ENCODE results near the gene LRRTM4.

LRRTM4 gene

GRCh38 chr2:77443076-77443475, 79.1 kb downstream of the LRRTM4 start:
- Mint-ChIP-seq H3K9me3 (peaks cover 8 to 17% of the 10 kb centered on the region in 2 donors), H3K36me3 (ENCODE audit: insufficient read depth) (no peaks in the 10 kb centered on the region), H3K4me1 (ENCODE audit: low read depth in 2 of 2) (no peaks in the 10 kb centered on the region), H3K27ac (no peak overlapping the region), H3K27me3 (no peaks in the 10 kb centered on the region), H3K4me3 (no peak overlapping the region)
- ATAC-seq (replicated peaks) (no peak), DNase-seq (no peak)

GRCh38 chr2:77434880-77435279, 87.3 kb downstream of the LRRTM4 start:
- Mint-ChIP-seq H3K9me3 (peaks cover 0 to 1% of the 10 kb centered on the region in 2 donors), H3K27me3 (no peaks in the 10 kb centered on the region), H3K27ac (no peak overlapping the region), H3K4me1 (ENCODE audit: low read depth in 2 of 2) (no peaks in the 10 kb centered on the region), H3K36me3 (ENCODE audit: insufficient read depth) (no peaks in the 10 kb centered on the region), H3K4me3 (no peak overlapping the region)
- no peak for DNase-seq
- ATAC-seq (replicated peaks) = no peak

- no peaks in the 10 kb centered on the region for H3K27me3 Mint-ChIP-seq
- no peak for DNase-seq
- no peak for ATAC-seq (replicated peaks)
- no peak overlapping the region for H3K4me3 Mint-ChIP-seq
- H3K4me1 Mint-ChIP-seq (ENCODE audit: low read depth in 2 of 2) = no peaks in the 10 kb centered on the region
- peaks cover 7 to 17% of the 10 kb centered on the region in 2 donors for H3K9me3 Mint-ChIP-seq
- H3K27ac Mint-ChIP-seq = no peak overlapping the region
- H3K36me3 Mint-ChIP-seq (ENCODE audit: insufficient read depth) = no peaks in the 10 kb centered on the region
These were observed 93.2 kb downstream of the LRRTM4 start for GRCh38 chr2:77428946-77429345.

GRCh38 chr2:77421971-77422370, 100.2 kb downstream of the LRRTM4 start:
- no peak for ATAC-seq (replicated peaks)
- H3K36me3 Mint-ChIP-seq (ENCODE audit: insufficient read depth) = no peaks in the 10 kb centered on the region
- H3K4me1 Mint-ChIP-seq (ENCODE audit: low read depth in 2 of 2) = no peaks in the 10 kb centered on the region
- H3K4me3 Mint-ChIP-seq = no peak overlapping the region
- H3K9me3 Mint-ChIP-seq = peaks cover 14 to 16% of the 10 kb centered on the region in 2 donors
- no peak overlapping the region for H3K27ac Mint-ChIP-seq
- H3K27me3 Mint-ChIP-seq = no peaks in the 10 kb centered on the region
- DNase-seq = no peak

GRCh38 chr2:77418537-77418936, 103.6 kb downstream of the LRRTM4 start:
- DNase-seq (no peak), ATAC-seq (replicated peaks) (no peak)
- Mint-ChIP-seq H3K4me3 (no peak overlapping the region), H3K27ac (no peak overlapping the region), H3K9me3 (peaks cover 6 to 7% of the 10 kb centered on the region in 2 donors), H3K4me1 (ENCODE audit: low read depth in 2 of 2) (no peaks in the 10 kb centered on the region), H3K27me3 (no peaks in the 10 kb centered on the region), H3K36me3 (ENCODE audit: insufficient read depth) (no peaks in the 10 kb centered on the region)

GRCh38 chr2:77404189-77404588, 118.0 kb downstream of the LRRTM4 start:
- Mint-ChIP-seq H3K4me3 (no peak overlapping the region), H3K36me3 (ENCODE audit: insufficient read depth) (no peaks in the 10 kb centered on the region), H3K9me3 (peaks cover 13 to 33% of the 10 kb centered on the region in 2 donors), H3K27ac (no peak overlapping the region), H3K27me3 (no peaks in the 10 kb centered on the region), H3K4me1 (ENCODE audit: low read depth in 2 of 2) (no peaks in the 10 kb centered on the region)
- DNase-seq = no peak
- no peak for ATAC-seq (replicated peaks)

- DNase-seq (no peak), ATAC-seq (replicated peaks) (no peak)
- Mint-ChIP-seq H3K27me3 (no peaks in the 10 kb centered on the region), H3K4me3 (no peak overlapping the region), H3K9me3 (peaks cover 11 to 21% of the 10 kb centered on the region in 2 donors), H3K36me3 (ENCODE audit: insufficient read depth) (no peaks in the 10 kb centered on the region), H3K27ac (no peak overlapping the region), H3K4me1 (ENCODE audit: low read depth in 2 of 2) (no peaks in the 10 kb centered on the region)
These were observed 123.1 kb downstream of the LRRTM4 start for GRCh38 chr2:77398970-77399600.

GRCh38 chr2:77397763-77398162, 124.4 kb downstream of the LRRTM4 start:
- DNase-seq = no peak
- H3K36me3 Mint-ChIP-seq (ENCODE audit: insufficient read depth) = no peaks in the 10 kb centered on the region
- ATAC-seq (replicated peaks) = no peak
- no peak overlapping the region for H3K27ac Mint-ChIP-seq
- H3K27me3 Mint-ChIP-seq = no peaks in the 10 kb centered on the region
- no peaks in the 10 kb centered on the region for H3K4me1 Mint-ChIP-seq (ENCODE audit: low read depth in 2 of 2)
- peaks cover 12 to 17% of the 10 kb centered on the region in 2 donors for H3K9me3 Mint-ChIP-seq
- H3K4me3 Mint-ChIP-seq = no peak overlapping the region

GRCh38 chr2:77395011-77395410, 127.2 kb downstream of the LRRTM4 start:
- no peaks in the 10 kb centered on the region for H3K4me1 Mint-ChIP-seq (ENCODE audit: low read depth in 2 of 2)
- H3K27me3 Mint-ChIP-seq = no peaks in the 10 kb centered on the region
- H3K9me3 Mint-ChIP-seq = peaks cover 3 to 7% of the 10 kb centered on the region in 2 donors
- no peak overlapping the region for H3K4me3 Mint-ChIP-seq
- H3K36me3 Mint-ChIP-seq (ENCODE audit: insufficient read depth) = no peaks in the 10 kb centered on the region
- no peak for DNase-seq
- H3K27ac Mint-ChIP-seq = no peak overlapping the region
- ATAC-seq (replicated peaks) = no peak

- Mint-ChIP-seq H3K36me3 (ENCODE audit: insufficient read depth) (no peaks in the 10 kb centered on the region), H3K4me3 (no peak overlapping the region), H3K27ac (no peak overlapping the region), H3K4me1 (ENCODE audit: low read depth in 2 of 2) (no peaks in the 10 kb centered on the region), H3K9me3 (peaks cover 6 to 11% of the 10 kb centered on the region in 2 donors), H3K27me3 (no peaks in the 10 kb centered on the region)
- ATAC-seq (replicated peaks) (no peak), DNase-seq (no peak)
These were observed 131.1 kb downstream of the LRRTM4 start for GRCh38 chr2:77391119-77391518.

GRCh38 chr2:77387324-77387723, 134.9 kb downstream of the LRRTM4 start:
- Mint-ChIP-seq H3K36me3 (ENCODE audit: insufficient read depth) (no peaks in the 10 kb centered on the region), H3K4me3 (no peak overlapping the region), H3K9me3 (peaks cover 6 to 9% of the 10 kb centered on the region in 2 donors), H3K27me3 (no peaks in the 10 kb centered on the region), H3K27ac (no peak overlapping the region), H3K4me1 (ENCODE audit: low read depth in 2 of 2) (no peaks in the 10 kb centered on the region)
- DNase-seq (no peak), ATAC-seq (replicated peaks) (no peak)

- Mint-ChIP-seq H3K27ac (no peak overlapping the region), H3K4me3 (no peak overlapping the region), H3K4me1 (ENCODE audit: low read depth in 2 of 2) (no peaks in the 10 kb centered on the region), H3K9me3 (peaks cover 5 to 35% of the 10 kb centered on the region in 2 donors), H3K27me3 (no peaks in the 10 kb centered on the region), H3K36me3 (ENCODE audit: insufficient read depth) (no peaks in the 10 kb centered on the region)
- no peak for ATAC-seq (replicated peaks)
- DNase-seq = no peak
These were observed 149.5 kb downstream of the LRRTM4 start for GRCh38 chr2:77372636-77373035.

- ATAC-seq (replicated peaks) = no peak
- H3K9me3 Mint-ChIP-seq = peaks cover 5 to 41% of the 10 kb centered on the region in 2 donors
- no peak overlapping the region for H3K4me3 Mint-ChIP-seq
- no peaks in the 10 kb centered on the region for H3K27me3 Mint-ChIP-seq
- no peaks in the 10 kb centered on the region for H3K4me1 Mint-ChIP-seq (ENCODE audit: low read depth in 2 of 2)
- no peaks in the 10 kb centered on the region for H3K36me3 Mint-ChIP-seq (ENCODE audit: insufficient read depth)
- no peak overlapping the region for H3K27ac Mint-ChIP-seq
- DNase-seq = no peak
These were observed 151.7 kb downstream of the LRRTM4 start for GRCh38 chr2:77370511-77370910.

GRCh38 chr2:77363277-77363676, 158.9 kb downstream of the LRRTM4 start:
- peaks cover 8 to 24% of the 10 kb centered on the region in 2 donors for H3K9me3 Mint-ChIP-seq
- no peak overlapping the region for H3K4me3 Mint-ChIP-seq
- H3K36me3 Mint-ChIP-seq (ENCODE audit: insufficient read depth) = no peaks in the 10 kb centered on the region
- H3K27ac Mint-ChIP-seq = no peak overlapping the region
- no peaks in the 10 kb centered on the region for H3K27me3 Mint-ChIP-seq
- H3K4me1 Mint-ChIP-seq (ENCODE audit: low read depth in 2 of 2) = no peaks in the 10 kb centered on the region
- no peak for ATAC-seq (replicated peaks)
- DNase-seq = no peak
